Brain microvascular endothelial cell (primary cell): ENCODE results near the gene SPPL2C.
"Not testable (repeated sequence)": the region's sequence is repeated elsewhere in the genome, so short reads cannot be mapped to it uniquely, and the experiment has no call there.

ENCODE experiments used
- DNase-seq: peaks from one replicate; pipeline ENCODE4 v3.0.0-alpha.2; 2020
- H3K27ac ChIP-seq: fragments of 250-450 bp; sonication (Bioruptor Pico); 2 replicates; pipeline ENCODE4 v1.5.1; 2020; ENCODE audit warnings: mild to moderate bottlenecking, moderate library complexity
- H3K27me3 ChIP-seq: fragments of 250-450 bp; sonication (Bioruptor Pico); replicated peaks from 2 replicates; pipeline ENCODE4 v1.5.1; 2020; ENCODE audit warnings: mild to moderate bottlenecking
- H3K36me3 ChIP-seq: fragments of 250-450 bp; sonication (Bioruptor Pico); replicated peaks from 2 replicates; pipeline ENCODE4 v1.5.1; 2020; ENCODE audit warnings: mild to moderate bottlenecking
- H3K4me3 ChIP-seq: 2 replicates; pipeline ENCODE4 v1.5.1; 2011; ENCODE audit warnings: low read depth, mild to moderate bottlenecking, control low read depth, low read length, moderate library complexity
- in situ Hi-C: cut with HindIII; loops from 2 replicates; pipeline ENCODE4 v1.10.0; 2017; ENCODE audit warnings: low sequenced_read_pairs, low pct_ligation_motif_present
- TF ChIP-seq, protein P1 (sequence below): IDR thresholded peaks from 2 replicates; pipeline ENCODE4 v1.5.1; 2011; ENCODE audit warnings: low read depth, mild to moderate bottlenecking, moderate library complexity, low read length, control low read depth, inconsistent platforms; ENCODE audit errors: missing control alignments

The SPPL2C gene

DNA sequence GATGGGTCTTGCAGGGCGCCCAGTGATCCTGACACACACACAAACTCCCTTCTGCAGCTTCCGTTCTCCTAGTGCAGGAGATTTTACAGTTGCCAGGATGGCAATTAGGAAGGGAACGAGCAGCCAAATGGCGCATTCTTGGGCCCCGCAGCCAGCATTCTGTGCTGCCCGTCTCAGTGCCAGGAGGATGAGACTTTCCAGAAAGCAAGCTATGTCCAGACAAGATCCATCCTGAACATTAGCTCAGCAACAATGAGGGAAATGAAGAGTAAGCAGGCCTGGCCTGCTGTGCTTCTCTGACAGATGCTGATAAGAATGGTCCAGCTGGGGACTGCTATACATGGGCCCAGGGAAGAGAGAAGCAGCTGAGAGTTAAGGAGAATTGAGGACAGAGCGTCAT, 16.5 kb downstream of the SPPL2C start:
- peaks cover 3% of the 10 kb centered on the region for H3K27me3 ChIP-seq
- no peak for DNase-seq
- H3K27ac ChIP-seq: no peak overlapping the region
- in situ Hi-C loops: loop anchor here (25.0 kb wide), 1 partner anchor 199 kb away; no protein-coding TSS in a partner anchor
- H3K4me3 ChIP-seq: no peak overlapping the region
- H3K36me3 ChIP-seq: no peaks in the 10 kb centered on the region
- TF ChIP-seq, protein P1, sequence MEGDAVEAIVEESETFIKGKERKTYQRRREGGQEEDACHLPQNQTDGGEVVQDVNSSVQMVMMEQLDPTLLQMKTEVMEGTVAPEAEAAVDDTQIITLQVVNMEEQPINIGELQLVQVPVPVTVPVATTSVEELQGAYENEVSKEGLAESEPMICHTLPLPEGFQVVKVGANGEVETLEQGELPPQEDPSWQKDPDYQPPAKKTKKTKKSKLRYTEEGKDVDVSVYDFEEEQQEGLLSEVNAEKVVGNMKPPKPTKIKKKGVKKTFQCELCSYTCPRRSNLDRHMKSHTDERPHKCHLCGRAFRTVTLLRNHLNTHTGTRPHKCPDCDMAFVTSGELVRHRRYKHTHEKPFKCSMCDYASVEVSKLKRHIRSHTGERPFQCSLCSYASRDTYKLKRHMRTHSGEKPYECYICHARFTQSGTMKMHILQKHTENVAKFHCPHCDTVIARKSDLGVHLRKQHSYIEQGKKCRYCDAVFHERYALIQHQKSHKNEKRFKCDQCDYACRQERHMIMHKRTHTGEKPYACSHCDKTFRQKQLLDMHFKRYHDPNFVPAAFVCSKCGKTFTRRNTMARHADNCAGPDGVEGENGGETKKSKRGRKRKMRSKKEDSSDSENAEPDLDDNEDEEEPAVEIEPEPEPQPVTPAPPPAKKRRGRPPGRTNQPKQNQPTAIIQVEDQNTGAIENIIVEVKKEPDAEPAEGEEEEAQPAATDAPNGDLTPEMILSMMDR: no peak

DNA sequence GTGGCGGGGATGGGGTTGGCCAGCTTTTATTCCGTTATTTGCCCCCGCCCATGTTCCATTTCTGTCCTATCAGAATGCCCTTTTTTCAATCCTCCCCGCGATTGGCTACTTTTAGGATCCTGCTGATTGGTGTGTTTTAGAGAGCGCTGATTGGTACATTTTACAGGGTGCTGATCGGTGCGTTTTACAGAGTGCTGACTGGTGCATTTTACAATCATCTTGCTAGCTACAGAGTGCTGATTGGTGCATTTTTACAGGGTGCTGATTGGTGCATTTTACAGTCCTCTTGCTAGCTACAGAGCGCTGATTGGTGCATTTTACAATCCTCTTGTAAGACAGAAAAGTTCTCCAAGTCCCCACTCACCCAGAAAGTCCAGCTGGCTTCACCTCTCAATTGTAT, 17.4 kb downstream of the SPPL2C start:
- in situ Hi-C loops: loop anchor here (25.0 kb wide), 1 partner anchor 200 kb away; no protein-coding TSS in a partner anchor
- not testable (repeated sequence) for H3K4me3 ChIP-seq, H3K27me3 ChIP-seq, DNase-seq, H3K36me3 ChIP-seq, H3K27ac ChIP-seq

DNA sequence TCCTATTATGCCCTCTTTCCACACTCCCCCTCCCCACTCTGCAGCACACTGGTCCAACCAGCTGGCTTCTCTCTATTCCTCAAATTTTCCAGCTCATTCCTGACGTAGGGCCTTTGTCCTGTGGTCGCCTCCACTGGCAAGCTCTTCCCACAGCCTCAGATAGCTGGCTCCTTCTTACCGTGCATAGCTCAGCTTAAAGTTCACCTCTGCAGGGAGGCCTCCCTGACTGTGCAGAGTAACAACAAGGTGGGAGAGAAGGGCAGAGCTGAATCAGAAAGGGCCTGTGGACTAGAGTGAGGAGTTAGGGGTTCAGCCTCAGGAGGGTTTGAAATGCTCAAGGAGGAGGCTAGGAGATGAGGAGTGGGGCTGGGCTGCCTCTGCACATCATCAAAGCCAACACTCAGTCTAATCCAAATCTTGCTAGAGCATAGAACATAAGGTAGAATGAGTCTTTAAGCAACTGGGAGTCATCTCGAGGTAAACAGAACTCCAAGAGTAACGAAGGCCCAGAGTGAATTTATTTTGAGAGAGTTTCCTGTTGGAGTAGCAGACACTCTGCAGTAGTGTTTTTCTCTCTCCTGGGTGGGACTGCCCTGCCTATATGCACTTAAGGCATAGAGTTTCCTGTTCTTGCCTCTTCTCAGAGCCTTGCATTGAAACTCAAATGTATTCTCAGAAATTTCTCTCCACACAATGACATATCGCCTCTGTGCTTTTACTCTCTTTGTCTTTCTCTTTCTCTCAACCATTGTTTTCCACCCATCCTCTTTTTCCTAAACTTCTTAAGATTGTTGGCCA, 19.4 kb downstream of the SPPL2C start:
- TF ChIP-seq, protein P1: no peak
- no peak for DNase-seq
- Histone ChIP-seq H3K36me3 (no peaks in the 10 kb centered on the region), H3K27ac (no peak overlapping the region), H3K27me3 (peaks cover 3% of the 10 kb centered on the region), H3K4me3 (no peak overlapping the region)
- in situ Hi-C loops: loop anchor here (25.0 kb wide), 1 partner anchor 202 kb away; no protein-coding TSS in a partner anchor

DNA sequence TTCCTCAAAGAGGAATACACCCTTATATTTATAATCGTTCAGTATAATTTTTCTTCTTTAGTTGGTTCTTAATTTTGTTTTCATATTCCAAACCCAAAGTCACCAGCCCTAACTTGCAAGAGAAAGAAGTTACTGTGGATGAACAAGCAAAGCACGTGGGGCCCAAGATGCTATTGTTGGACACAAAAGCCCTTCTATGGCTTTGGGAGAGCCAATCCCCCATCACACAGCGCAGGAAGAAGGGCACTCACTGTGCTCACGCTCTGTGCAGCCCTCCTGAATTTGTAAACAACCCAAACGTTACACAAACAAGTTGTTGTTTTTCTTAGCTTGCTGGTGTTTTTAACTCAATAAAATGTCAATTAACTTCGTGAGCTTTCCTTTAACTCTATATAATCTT, 22.5 kb downstream of the SPPL2C start:
- H3K36me3 ChIP-seq: no peaks in the 10 kb centered on the region
- no peak overlapping the region for H3K27ac ChIP-seq
- no peak overlapping the region for H3K4me3 ChIP-seq
- TF ChIP-seq, protein P1: no peak
- in situ Hi-C loops: loop anchor here (25.0 kb wide), 1 partner anchor 205 kb away; no protein-coding TSS in a partner anchor
- peaks cover 3% of the 10 kb centered on the region for H3K27me3 ChIP-seq
- DNase-seq: no peak

DNA sequence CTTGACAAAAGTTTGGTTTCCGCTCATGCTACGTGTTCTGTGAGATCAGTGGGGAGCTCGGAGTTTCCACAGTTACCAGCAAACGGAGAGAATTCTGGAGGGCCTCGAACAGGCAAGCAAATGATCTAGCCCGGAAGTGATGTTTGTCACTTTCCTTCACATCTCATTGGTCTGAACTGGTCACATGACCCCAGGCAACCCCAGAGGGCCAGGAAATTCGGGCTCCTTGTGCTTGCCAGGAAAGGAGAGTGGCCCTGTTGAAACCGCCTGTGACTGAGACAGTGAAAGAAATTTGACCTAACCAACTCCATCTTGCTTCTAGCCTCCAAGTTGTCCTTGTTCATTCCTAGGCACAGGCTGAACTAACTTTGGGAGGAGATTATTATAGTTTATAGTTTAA, 23.0 kb downstream of the SPPL2C start:
- in situ Hi-C loops: loop anchor here (25.0 kb wide), 1 partner anchor 205 kb away; no protein-coding TSS in a partner anchor
- TF ChIP-seq, protein P1: no peak
- H3K27ac ChIP-seq: no peak overlapping the region
- no peaks in the 10 kb centered on the region for H3K36me3 ChIP-seq
- no peak for DNase-seq
- H3K4me3 ChIP-seq: no peak overlapping the region
- peaks cover 3% of the 10 kb centered on the region for H3K27me3 ChIP-seq

DNA sequence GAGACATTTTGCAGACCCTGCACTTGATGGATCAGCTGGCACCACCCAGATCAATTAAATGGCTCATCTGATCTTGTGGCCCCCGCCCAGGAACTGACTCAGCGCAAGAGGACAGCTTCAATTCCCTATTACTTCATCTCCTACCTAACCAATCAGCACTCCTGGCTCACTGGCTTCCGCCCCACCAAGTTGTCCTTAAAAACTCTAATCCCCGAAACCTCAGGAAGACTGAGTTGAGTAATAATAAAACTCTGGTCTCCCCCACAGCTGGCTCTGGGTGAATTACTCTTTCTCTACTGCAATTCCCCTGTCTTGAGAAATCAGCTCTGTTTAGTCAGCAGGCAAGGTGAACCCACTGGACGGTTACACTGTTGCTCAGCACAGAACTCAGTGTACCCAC, 23.6 kb downstream of the SPPL2C start:
- in situ Hi-C loops: loop anchor here (25.0 kb wide), 1 partner anchor 206 kb away; no protein-coding TSS in a partner anchor
- TF ChIP-seq, protein P1: no peak
- Histone ChIP-seq H3K4me3 (no peak overlapping the region), H3K27ac (no peak overlapping the region), H3K36me3 (no peaks in the 10 kb centered on the region), H3K27me3 (peaks cover 3% of the 10 kb centered on the region)
- DNase-seq: no peak
